ENCODE data around the gene SQOR.

- TF ChIP-seq, protein P1, sequence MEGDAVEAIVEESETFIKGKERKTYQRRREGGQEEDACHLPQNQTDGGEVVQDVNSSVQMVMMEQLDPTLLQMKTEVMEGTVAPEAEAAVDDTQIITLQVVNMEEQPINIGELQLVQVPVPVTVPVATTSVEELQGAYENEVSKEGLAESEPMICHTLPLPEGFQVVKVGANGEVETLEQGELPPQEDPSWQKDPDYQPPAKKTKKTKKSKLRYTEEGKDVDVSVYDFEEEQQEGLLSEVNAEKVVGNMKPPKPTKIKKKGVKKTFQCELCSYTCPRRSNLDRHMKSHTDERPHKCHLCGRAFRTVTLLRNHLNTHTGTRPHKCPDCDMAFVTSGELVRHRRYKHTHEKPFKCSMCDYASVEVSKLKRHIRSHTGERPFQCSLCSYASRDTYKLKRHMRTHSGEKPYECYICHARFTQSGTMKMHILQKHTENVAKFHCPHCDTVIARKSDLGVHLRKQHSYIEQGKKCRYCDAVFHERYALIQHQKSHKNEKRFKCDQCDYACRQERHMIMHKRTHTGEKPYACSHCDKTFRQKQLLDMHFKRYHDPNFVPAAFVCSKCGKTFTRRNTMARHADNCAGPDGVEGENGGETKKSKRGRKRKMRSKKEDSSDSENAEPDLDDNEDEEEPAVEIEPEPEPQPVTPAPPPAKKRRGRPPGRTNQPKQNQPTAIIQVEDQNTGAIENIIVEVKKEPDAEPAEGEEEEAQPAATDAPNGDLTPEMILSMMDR (conservative IDR thresholded peaks at IDR 0.05; ENCODE audit: low read depth in 2 of 2) = no peak
- TF ChIP-seq POLR2AphosphoS5 (IDR thresholded peaks at IDR 0.05; ENCODE audit: low read depth) (no peak), ZNF114 (CRISPR knock-in tag; IDR thresholded peaks at IDR 0.05) (no peak)
These were observed 28.0 kb upstream of the SQOR start for GRCh38 chr15:45606841-45607240.

All from GM23338 (cell line).